NCI-H1092 treated with DMSO at 0.1 percent for 48 hours (cell line): ENCODE measurements around the gene CNKSR3.

Experiments used
- DNase-seq: peaks from one replicate; lab custom pipeline; 2025; lab: John Stamatoyannopoulos, UW

Gene CNKSR3

GRCh38 chr6:154479351-154479769 is 31.1 kb downstream of the CNKSR3 start:
- no peak for DNase-seq

GRCh38 chr6:154478701-154479060 is 31.8 kb downstream of the CNKSR3 start:
- no peak for DNase-seq

GRCh38 chr6:154478021-154478700 is 32.3 kb downstream of the CNKSR3 start:
- DNase-seq, result no peak

- DNase-seq, result no peak
Observed at GRCh38 chr6:154476494-154476893, 34.0 kb downstream of the CNKSR3 start.

- no peak for DNase-seq
Observed at GRCh38 chr6:154474648-154475428, 35.6 kb downstream of the CNKSR3 start.

- no peak for DNase-seq
Observed at GRCh38 chr6:154473324-154473723, 37.2 kb downstream of the CNKSR3 start.

- no peak for DNase-seq
Observed at GRCh38 chr6:154471609-154472362, 38.7 kb downstream of the CNKSR3 start.

- no peak for DNase-seq
Observed at GRCh38 chr6:154469306-154469935, 41.1 kb downstream of the CNKSR3 start.

- no peak for DNase-seq
Observed at GRCh38 chr6:154468760-154469159, 41.7 kb downstream of the CNKSR3 start.

- no peak for DNase-seq
Observed at GRCh38 chr6:154466971-154467679, 43.4 kb downstream of the CNKSR3 start.

GRCh38 chr6:154466139-154466538 is 44.3 kb downstream of the CNKSR3 start:
- DNase-seq, result no peak

GRCh38 chr6:154463573-154464419 is 46.7 kb downstream of the CNKSR3 start:
- no peak for DNase-seq

GRCh38 chr6:154462425-154462824 is 48.1 kb downstream of the CNKSR3 start:
- DNase-seq, result no peak

- DNase-seq, result no peak
Observed at GRCh38 chr6:154461348-154461747, 49.1 kb downstream of the CNKSR3 start.

- DNase-seq, result no peak
Observed at GRCh38 chr6:154460306-154461071, 50.0 kb downstream of the CNKSR3 start.

GRCh38 chr6:154459513-154459912 is 51.0 kb downstream of the CNKSR3 start:
- DNase-seq, result no peak

GRCh38 chr6:154458565-154459470 is 51.7 kb downstream of the CNKSR3 start:
- DNase-seq, result no peak

- DNase-seq, result peak; percentile 85
Observed at GRCh38 chr6:154457881-154458284, 52.6 kb downstream of the CNKSR3 start.
